NCI-H1930 (cell line): ENCODE data around the gene DLX6.

Source experiments
- DNase-seq, 2 experiments: peaks; one replicate each; lab custom pipeline; 2025; lab: John Stamatoyannopoulos, UW

DLX6 gene

GRCh38 chr7:97011104-97011503 is 5.8 kb downstream of the DLX6 start:
- no peak for DNase-seq

GRCh38 chr7:97011536-97012364 is 6.4 kb downstream of the DLX6 start:
- peak; percentile 81 to 88 for DNase-seq

GRCh38 chr7:97012365-97013133 is 7.2 kb downstream of the DLX6 start:
- peak; percentile 81 to 86 for DNase-seq

GRCh38 chr7:97013134-97013844 is 7.9 kb downstream of the DLX6 start:
- DNase-seq = peak; percentile 42 to 51

- DNase-seq = no peak
Measured at GRCh38 chr7:97013845-97014134, 8.4 kb downstream of the DLX6 start.

GRCh38 chr7:97014145-97014750 is 8.9 kb downstream of the DLX6 start:
- DNase-seq = peak; percentile 82 to 88

GRCh38 chr7:97015279-97015678 is 9.9 kb downstream of the DLX6 start:
- DNase-seq = peak; percentile 61 to 74

- peak; percentile 69 to 78 for DNase-seq
Measured at GRCh38 chr7:97015756-97016380, 10.5 kb downstream of the DLX6 start.

- DNase-seq = peak; percentile 91 to 94
Measured at GRCh38 chr7:97016381-97017191, 11.2 kb downstream of the DLX6 start.

GRCh38 chr7:97017192-97018125 is 12.1 kb downstream of the DLX6 start:
- peak; percentile 70 to 78 for DNase-seq

- peak; percentile 62 to 74 for DNase-seq
Measured at GRCh38 chr7:97018126-97018601, 12.8 kb downstream of the DLX6 start.

GRCh38 chr7:97018791-97019531 is 13.6 kb downstream of the DLX6 start:
- peak; percentile 46 to 60 for DNase-seq

GRCh38 chr7:97019710-97020225 is 14.4 kb downstream of the DLX6 start:
- DNase-seq = peak; percentile 59 to 75

- DNase-seq = peak; percentile 41 to 76
Measured at GRCh38 chr7:97020601-97020995, 15.2 kb downstream of the DLX6 start.

- DNase-seq = peak; percentile 42 to 76
Measured at GRCh38 chr7:97020996-97021746, 15.8 kb downstream of the DLX6 start.

- DNase-seq = peak in 1 of 2 experiments; percentile 71
Measured at GRCh38 chr7:97021747-97022490, 16.6 kb downstream of the DLX6 start.
